RWPE1 (cell line): ENCODE data around the gene GLCE.

Experiments used
- CTCF ChIA-PET: fragments of 350-600 bp; sonication (Branson Sonifier 250); formaldehyde crosslinking; extraction: SDS; loops from one replicate; lab custom pipeline; 2021; lab: Yijun Ruan, JAX
- POLR2A ChIA-PET: fragments of 400-600 bp; formaldehyde crosslinking; extraction: SDS; loops from one replicate; lab custom pipeline; 2020; ENCODE audit warnings: antibody characterized with exemption; ENCODE audit not compliant: low non-redundant PET; lab: Yijun Ruan, JAX
- DNase-seq: peaks from one replicate; pipeline ENCODE4 v3.0.0; 2012; ENCODE audit warnings: low spot score
- H3K27ac ChIP-seq: fragments of 450-650 bp; 2 replicates; pipeline ENCODE4 v1.5.1; 2017
- TF ChIP-seq, protein P1 (sequence below): fragments of 450-650 bp; conservative IDR thresholded peaks from 2 replicates; pipeline ENCODE4 v1.5.1; 2017; ENCODE audit warnings: low read depth, mild to moderate bottlenecking

GLCE gene

DNA sequence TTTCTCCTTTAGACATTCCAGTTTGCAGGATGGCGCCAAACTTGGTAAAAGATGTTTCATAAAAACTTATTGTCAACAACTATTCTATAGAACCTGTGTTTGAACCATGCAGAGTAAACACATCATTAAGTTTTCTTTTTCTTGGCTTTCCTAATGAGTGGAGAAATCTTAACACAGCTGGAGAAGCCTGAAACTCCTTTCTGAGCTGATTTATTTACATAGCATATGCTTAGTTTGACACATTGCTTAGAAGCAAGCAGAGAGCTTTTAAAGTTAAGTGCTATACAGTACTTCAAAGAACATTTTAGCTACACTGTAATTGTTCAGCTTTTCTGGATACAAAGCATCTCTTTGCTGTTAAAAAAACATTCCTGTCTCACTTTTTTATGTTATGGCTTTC lies 77.3 kb downstream of the GLCE start:
- H3K27ac ChIP-seq, result no peak overlapping the region
- ChIA-PET POLR2A (no interaction called here), CTCF (no interaction called here)

DNA sequence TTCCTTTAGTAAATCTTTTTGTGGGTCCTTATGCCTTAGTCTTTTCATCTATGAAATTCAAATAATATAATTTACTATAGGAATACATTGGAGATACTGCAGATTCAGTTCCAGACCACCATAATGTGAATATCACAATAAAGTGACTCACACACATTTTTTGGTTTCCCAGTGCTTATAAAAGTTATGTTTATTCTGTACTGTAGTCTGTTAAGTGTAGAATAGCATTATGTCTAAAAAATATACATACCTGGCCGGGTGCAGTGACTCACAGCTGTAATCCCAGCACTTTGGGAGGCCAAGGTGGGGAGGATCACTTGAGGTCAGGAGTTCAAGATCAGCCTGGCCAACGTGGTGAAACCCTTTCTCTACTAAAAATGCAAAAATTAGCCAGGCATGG lies 84.4 kb downstream of the GLCE start:
- CTCF ChIA-PET, result no interaction called here
- no peak overlapping the region for H3K27ac ChIP-seq
- DNase-seq, result no peak
- TF ChIP-seq, protein P1, sequence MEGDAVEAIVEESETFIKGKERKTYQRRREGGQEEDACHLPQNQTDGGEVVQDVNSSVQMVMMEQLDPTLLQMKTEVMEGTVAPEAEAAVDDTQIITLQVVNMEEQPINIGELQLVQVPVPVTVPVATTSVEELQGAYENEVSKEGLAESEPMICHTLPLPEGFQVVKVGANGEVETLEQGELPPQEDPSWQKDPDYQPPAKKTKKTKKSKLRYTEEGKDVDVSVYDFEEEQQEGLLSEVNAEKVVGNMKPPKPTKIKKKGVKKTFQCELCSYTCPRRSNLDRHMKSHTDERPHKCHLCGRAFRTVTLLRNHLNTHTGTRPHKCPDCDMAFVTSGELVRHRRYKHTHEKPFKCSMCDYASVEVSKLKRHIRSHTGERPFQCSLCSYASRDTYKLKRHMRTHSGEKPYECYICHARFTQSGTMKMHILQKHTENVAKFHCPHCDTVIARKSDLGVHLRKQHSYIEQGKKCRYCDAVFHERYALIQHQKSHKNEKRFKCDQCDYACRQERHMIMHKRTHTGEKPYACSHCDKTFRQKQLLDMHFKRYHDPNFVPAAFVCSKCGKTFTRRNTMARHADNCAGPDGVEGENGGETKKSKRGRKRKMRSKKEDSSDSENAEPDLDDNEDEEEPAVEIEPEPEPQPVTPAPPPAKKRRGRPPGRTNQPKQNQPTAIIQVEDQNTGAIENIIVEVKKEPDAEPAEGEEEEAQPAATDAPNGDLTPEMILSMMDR, result no peak
- POLR2A ChIA-PET, result no interaction called here

More for the DNA sequence above, 77.3 kb downstream of the GLCE start:
- no peak for DNase-seq
- TF ChIP-seq, protein P1, result no peak

DNA sequence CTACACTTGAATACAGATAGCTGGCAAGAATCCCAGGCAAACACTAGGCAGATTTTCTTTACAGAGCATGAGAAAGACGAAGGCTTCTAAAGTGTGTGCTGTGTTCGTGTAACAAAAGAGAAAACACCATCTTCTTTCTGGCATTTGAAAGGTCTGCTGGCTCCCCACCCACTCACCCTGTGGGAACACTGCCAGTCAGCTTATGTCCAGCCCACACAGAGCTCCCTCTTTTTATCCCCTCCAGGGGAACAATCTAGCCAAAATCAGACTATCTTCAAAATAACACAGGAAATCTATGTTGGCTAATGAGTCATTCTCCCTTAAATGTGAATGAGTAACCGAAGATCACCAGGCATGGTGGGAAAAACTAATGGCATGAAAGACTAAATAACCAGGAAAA lies 92.7 kb downstream of the GLCE start:
- no peak overlapping the region for H3K27ac ChIP-seq
- TF ChIP-seq, protein P1, result no peak

DNA sequence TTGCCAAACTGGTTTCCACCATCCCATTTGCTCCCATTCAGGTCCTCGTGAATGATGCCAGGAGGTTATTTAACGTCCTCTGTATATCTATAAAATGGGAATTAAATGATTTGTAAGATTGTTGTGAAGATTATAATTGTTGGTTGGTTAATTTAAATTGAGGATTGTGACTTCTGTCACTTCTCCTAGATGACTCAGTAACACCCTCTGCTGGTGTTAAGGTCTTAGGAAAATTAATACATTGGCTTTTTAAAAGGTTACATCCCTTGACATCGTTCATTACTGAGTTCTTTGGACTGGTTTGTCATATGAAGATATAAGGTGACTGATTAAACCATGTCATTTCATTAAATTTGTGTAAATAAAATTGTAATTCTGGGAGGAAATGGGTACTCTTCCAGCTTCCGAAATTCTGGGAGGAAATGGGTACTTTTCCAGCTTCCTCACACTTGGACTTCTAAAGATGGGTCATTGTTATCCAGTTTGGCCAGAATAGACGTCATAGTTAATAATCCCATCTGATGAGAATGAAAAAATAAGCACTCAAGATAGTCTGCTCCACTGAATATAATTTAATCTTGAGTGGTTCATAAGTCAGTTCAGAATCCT lies 105.0 kb downstream of the GLCE start:
- TF ChIP-seq, protein P1, result peak; percentile 72
- peak; percentile 42 for DNase-seq

More for the DNA sequence above, 92.7 kb downstream of the GLCE start:
- CTCF ChIA-PET, result no interaction called here
- POLR2A ChIA-PET, result no interaction called here
- DNase-seq, result peak; percentile 81

DNA sequence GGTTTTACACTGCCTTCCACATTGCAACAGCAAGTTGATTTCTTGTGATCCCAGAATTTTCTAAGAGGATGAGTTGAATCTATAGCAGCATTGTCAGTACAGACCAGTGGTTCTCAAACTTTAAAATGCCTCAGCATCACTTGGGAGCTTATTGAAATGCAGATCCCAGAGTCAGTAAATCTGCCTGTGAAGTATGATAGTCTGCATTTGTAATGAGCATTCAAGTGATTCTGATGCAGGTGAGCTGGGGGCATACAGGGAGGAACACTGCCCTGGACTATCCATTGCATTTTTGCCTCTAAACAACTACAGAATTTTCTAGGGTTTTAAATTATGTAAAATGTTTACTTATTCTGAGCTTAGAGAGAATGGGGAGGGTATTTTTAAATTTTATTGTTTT lies 110.8 kb downstream of the GLCE start:
- TF ChIP-seq, protein P1, result no peak
- ChIA-PET CTCF (no interaction called here), POLR2A (no interaction called here)
- no peak overlapping the region for H3K27ac ChIP-seq
- no peak for DNase-seq

More for the DNA sequence above, 105.0 kb downstream of the GLCE start:
- no peak overlapping the region for H3K27ac ChIP-seq
- ChIA-PET CTCF (interaction anchor here (0.6 to 1.4 kb wide), 12 partner anchors 14 to 199 kb away, joined by 3 to 6 read pairs (median 3); no protein-coding TSS in a partner anchor), POLR2A (no interaction called here)

DNA sequence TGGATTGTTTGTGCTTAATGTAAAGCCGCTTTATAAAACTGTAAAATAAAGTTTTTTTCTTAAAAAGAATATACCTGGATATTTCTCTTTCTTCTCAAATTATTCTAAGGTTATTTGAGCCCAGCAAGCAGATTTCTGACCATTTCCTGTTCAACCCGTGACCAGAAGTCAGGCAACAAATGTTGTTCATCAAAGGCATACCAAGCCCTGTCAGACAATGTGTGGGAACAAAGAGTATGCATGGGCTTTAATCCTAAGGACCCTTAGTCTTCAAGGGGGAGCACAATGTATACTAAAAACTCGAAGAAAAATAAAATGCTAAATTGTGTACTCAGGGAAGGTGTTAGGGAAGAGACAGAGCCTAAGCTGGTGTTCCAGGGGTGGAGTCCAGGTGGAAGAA lies 111.7 kb downstream of the GLCE start:
- no peak overlapping the region for H3K27ac ChIP-seq
- DNase-seq, result no peak
- POLR2A ChIA-PET, result no interaction called here
- TF ChIP-seq, protein P1, result no peak
- CTCF ChIA-PET, result no interaction called here
